Measurements from ENCODE around the gene UBAP1L.
A peak's percentile ranks its signal among the peaks of the same experiment; 100 is the strongest.
"Not testable (repeated sequence)": the region's sequence is repeated elsewhere in the genome, so short reads cannot be mapped to it uniquely, and the experiment has no call there.

UBAP1L gene

GRCh38 chr15:65083262-65083701 is 31.7 kb downstream of the UBAP1L start:
- DNase-seq (ENCODE audit: low spot score), result no peak

GRCh38 chr15:65082303-65082953 is 32.6 kb downstream of the UBAP1L start:
- peak; percentile 20 for DNase-seq (ENCODE audit: low spot score)

GRCh38 chr15:65081758-65082157 is 33.2 kb downstream of the UBAP1L start:
- no peak for DNase-seq (ENCODE audit: low spot score)

GRCh38 chr15:65081270-65081669 is 33.7 kb downstream of the UBAP1L start:
- no peak for DNase-seq (ENCODE audit: low spot score)

- no peak for DNase-seq (ENCODE audit: low spot score)
These were observed 35.4 kb downstream of the UBAP1L start for GRCh38 chr15:65079580-65079979.

DNA sequence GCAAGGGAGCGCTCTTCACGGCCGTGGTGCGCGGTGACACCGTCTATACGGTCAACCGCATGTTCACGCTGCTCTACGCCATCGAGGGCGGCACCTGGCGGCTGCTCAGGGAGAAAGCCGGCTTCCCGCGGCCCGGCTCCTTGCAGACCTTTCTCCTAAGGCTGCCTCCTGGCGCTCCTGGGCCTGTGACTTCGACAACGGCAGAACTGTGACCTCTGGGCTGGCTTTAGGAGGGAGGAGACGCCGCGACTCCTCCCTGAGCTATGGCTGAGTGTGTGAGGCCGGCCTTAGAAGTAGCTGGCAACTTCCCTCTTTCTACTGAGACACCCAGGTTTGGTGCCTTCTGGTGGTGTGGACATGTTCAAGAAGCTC is 37.0 kb downstream of the UBAP1L start:
- peak; percentile 83 for DNase-seq (ENCODE audit: low spot score)

- no peak for DNase-seq (ENCODE audit: low spot score)
These were observed 37.6 kb downstream of the UBAP1L start for GRCh38 chr15:65077291-65077980.

DNA sequence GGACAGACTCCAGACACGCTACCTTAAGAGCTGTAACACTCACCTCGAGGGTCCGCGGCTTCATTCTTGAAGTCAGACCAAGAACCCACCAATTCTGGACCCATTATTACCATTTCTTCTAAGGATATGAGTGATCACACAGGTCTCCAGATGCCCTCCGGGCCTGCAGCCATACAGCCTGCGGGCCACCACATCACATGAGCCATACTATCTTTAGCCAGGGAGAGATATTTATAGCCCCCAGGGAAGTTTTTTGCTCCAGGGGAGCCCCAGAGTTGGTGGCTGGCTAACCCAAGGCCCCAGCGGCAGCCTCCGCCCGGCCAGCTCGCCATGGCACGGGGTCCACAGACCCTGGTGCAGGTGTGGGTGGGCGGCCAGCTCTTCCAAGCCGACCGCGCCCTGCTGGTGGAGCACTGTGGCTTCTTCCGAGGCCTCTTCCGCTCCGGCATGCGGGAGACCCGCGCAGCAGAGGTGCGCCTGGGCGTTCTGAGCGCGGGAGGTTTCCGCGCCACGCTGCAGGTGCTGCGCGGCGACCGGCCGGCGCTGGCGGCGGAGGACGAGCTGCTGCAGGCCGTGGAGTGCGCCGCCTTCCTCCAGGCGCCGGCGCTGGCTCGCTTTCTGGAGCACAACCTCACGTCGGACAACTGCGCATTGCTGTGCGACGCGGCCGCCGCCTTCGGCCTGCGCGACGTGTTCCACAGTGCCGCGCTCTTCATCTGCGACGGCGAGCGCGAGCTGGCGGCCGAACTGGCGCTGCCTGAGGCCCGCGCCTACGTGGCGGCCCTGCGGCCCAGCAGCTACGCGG is 38.3 kb downstream of the UBAP1L start, which contains the start of gene KBTBD13:
Gene KBTBD13, plus strand, starts transcription at position 261 of the 805 bp plus-strand sequence. Its CDS starts 70 bp downstream, at position 331.
- no peak for DNase-seq (ENCODE audit: low spot score)

DNA sequence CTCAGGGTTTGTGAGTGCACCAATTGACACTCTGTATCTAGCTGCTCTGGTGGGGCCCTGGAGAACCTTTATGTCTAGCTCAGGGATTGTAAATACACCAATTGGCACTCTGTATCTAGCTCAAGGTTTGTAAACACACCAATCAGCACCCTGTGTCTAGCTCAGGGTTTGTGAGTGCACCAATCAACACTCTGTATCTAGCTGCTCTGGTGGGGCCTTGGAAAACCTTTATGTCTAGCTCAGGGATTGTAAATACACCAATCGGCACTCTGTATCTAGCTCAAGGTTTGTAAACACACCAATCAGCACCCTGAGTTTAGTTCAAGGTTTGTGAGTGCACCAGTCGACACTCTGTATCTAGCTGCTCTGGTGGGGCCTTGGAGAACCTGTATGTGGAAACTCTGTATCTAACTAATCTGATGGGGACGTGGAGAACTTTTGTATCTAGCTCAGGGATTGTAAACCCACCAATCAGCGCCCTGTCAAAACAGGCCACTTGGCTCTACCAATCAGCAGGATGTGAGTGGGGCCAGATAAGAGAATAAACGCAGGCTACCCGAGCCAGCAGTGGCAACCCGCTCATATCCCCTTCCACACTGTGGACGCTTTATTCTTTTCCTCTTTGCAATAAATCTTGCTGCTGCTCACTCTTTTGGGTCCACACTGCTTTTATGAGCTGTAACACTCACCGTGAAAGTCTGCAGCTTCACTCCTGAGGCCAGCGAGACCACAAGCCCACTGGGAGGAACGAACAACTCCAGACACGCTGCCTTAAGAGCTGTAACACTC is 39.2 kb downstream of the UBAP1L start:
- not testable (repeated sequence) for DNase-seq (ENCODE audit: low spot score)

- DNase-seq (ENCODE audit: low spot score), result not testable (repeated sequence)
These were observed 40.1 kb downstream of the UBAP1L start for GRCh38 chr15:65074946-65075345.

GRCh38 chr15:65072617-65073016 is 42.4 kb downstream of the UBAP1L start:
- DNase-seq (ENCODE audit: low spot score), result no peak

GRCh38 chr15:65072027-65072426 is 43.0 kb downstream of the UBAP1L start:
- no peak for DNase-seq (ENCODE audit: low spot score)

DNA sequence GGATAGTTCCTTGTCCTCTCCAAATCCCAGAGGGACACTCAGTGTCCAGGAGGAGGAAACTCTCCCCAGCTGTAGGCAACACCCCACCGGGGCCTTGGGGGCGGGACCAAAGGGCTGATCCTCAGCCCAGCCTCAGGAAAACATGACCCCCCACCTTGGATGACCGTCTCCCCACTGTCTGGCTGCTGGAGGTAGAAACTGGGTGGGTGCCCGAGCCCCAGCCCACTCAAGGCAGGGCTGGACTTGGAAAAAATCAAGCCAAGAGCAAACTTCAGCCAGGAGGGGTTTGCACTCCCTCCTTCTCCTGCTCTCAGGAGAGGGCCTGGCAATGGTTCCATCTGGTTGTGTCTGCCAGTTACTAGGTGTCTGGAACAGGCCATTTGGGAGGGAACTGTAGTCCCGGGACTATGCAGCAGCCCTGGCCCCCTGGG is 43.6 kb downstream of the UBAP1L start:
- no peak for DNase-seq (ENCODE audit: low spot score)

DNA sequence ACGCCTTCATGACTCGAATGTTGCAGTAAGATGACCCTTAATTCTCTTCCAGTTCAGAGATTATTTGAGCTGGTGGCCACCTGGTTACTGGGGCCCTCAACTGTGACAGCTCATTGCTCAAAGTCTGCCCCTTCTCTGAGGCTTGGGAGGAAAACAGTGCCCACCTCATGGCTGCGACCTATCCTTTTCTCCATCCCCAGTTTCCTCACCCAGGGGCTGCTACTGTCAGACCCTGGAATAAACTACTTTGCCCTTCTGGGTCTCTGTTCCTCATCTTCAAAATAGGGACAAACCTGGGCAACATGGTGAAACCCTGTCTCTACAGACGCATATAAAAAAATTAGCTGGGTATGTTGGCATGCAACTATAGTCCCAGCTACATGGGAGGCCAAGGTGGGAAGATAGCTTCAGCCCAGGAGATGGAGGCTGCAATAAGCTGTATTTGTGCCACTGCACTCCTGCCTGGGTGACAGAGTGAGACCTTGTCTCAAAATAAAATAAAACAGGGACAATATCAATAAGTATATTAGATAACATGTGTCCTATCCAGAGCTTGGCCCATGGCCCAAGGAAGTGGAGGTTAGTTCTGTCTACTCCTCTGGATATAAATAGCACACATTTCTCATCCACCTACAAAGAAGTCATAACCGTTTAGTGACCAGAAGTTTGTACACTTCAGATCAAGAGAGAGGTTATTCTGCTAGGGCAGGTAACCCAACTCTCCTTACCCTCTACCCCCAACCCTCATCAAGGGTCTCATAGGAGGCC is 45.0 kb downstream of the UBAP1L start:
- no peak for DNase-seq (ENCODE audit: low spot score)

- no peak for DNase-seq (ENCODE audit: low spot score)
These were observed 45.8 kb downstream of the UBAP1L start for GRCh38 chr15:65069179-65069578.

DNA sequence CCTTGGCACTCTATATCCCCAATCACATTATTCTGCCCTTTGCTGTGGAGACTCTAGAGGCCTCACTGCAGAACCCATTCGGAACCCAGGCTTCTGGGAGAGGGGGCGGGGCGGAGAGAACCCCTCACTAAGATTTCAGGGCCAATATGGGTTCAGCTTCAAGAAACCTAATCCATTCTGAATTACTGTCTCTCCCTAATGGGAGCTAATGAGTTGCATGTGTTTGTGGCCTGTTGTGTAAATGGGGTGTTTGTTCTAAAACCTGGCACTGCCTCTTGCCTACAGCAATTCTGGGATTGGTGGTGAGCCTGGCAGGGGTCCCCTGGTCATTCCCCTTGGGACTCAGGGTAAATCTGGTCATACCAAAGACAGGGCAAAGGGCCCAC is 46.6 kb downstream of the UBAP1L start:
- DNase-seq (ENCODE audit: low spot score), result no peak

GRCh38 chr15:65067645-65068402 is 47.2 kb downstream of the UBAP1L start, which contains the start of gene RASL12:
TSS of gene RASL12 (minus strand) at chr15:65067991. CDS start at chr15:65067835, 156 bp downstream.
- DNase-seq (ENCODE audit: low spot score), result no peak

GRCh38 chr15:65067317-65067644 is 47.7 kb downstream of the UBAP1L start:
- no peak for DNase-seq (ENCODE audit: low spot score)

DNA sequence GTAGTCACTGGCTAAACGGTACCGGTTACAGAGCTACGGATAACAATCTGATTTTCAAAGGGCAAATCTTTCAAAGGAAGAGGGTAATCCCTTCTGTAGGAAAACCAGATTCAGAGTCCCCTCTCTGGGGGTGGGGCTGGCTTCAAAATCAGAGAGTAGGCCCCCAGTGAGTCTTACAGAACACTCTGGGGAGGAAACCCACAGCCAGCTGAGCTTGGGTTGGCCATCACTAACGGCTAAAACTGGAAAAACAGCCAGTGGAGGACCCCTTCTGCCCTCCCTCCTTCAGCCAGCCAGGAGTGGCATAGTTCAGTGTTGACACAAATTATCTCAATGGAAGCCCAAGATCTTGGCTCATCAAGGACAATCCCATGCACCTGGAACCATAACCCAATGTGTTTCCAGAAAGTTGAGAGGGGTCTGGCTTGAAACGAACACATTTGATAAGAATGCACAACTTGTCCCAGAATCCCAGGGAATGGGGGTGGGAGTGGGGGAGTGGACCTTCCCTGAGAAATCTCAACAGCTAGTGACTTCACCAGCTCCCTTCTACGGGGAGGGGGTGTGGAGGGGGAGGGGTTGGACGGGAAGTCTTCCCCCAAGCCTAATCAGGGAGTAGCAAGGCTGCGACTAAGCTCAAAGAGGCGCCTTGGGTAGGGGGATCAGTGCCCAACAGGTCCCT is 48.2 kb downstream of the UBAP1L start:
- no peak for DNase-seq (ENCODE audit: low spot score)

Data from LoVo (cell line).